GM12878 (cell line): ENCODE results near the gene LYPD5. TPM values are rescaled to one million over a fixed set of nuclear protein-coding genes. Genes with fewer than 3 reads are reported as not detected.
A peak's percentile ranks its signal among the peaks of the same experiment; 100 is the strongest.

Experiments
- ASH2L ChIP-seq: fragments of 300-600, 200-600 bp; sonication (generic); IDR thresholded peaks from 2 replicates; pipeline ENCODE4 v1.6.1; 2017; ENCODE audit warnings: low read depth, mild to moderate bottlenecking, borderline replicate concordance
- BMI1 ChIP-seq: fragments of 450-650 bp; IDR thresholded peaks from 2 replicates; pipeline ENCODE4 v1.6.1; 2016; ENCODE audit warnings: mild to moderate bottlenecking, moderate library complexity, borderline replicate concordance
- CREB1 ChIP-seq: IDR thresholded peaks from 2 replicates; pipeline ENCODE4 v1.6.1; 2012; ENCODE audit warnings: low read depth, mild to moderate bottlenecking, inconsistent platforms
- EP300 ChIP-seq, 2 experiments: fragments of 150-350 bp in 1 of 2; IDR thresholded peaks; 2 replicates each; pipeline ENCODE4 v1.6.1; 2011 to 2012; ENCODE audit warnings: low read depth in 2 of 2, low read length in 2 of 2, borderline replicate concordance in 1 of 2, improper control_type of control experiment in 1 of 2, inconsistent platforms in 1 of 2; ENCODE audit not compliant: control insufficient read depth in 1 of 2
- ETV6 ChIP-seq, 2 experiments: fragments of 450-650 bp in 1 of 2; IDR thresholded peaks in 1 of 2; conservative IDR thresholded peaks in 1 of 2; 2 replicates each; pipeline ENCODE4 v1.6.1; 2014; ENCODE audit warnings: antibody characterized with exemption in 1 of 2, borderline replicate concordance in 1 of 2, low read depth in 1 of 2, mild to moderate bottlenecking in 1 of 2, moderate library complexity in 1 of 2
- GABPA ChIP-seq: IDR thresholded peaks from 2 replicates; pipeline ENCODE4 v1.6.1; 2014; ENCODE audit warnings: antibody characterized with exemption, low read depth, mild to moderate bottlenecking, inconsistent platforms
- IRF3 ChIP-seq: fragments of 450-650 bp; IDR thresholded peaks from 2 replicates; pipeline ENCODE4 v1.6.1; 2014; ENCODE audit warnings: mild to moderate bottlenecking
- JUNB ChIP-seq: IDR thresholded peaks from 2 replicates; pipeline ENCODE4 v1.6.1; 2016; ENCODE audit warnings: antibody characterized with exemption, mild to moderate bottlenecking
- KAT2A ChIP-seq: conservative IDR thresholded peaks from 2 replicates; pipeline ENCODE4 v1.6.1; 2011; ENCODE audit warnings: low read depth, low read length; ENCODE audit not compliant: control insufficient read depth
- KDM1A ChIP-seq: fragments of 200-600 bp; sonication (generic); IDR thresholded peaks from 2 replicates; pipeline ENCODE4 v1.6.1; 2016; ENCODE audit warnings: borderline replicate concordance
- MXI1 ChIP-seq: fragments of 150-350 bp; IDR thresholded peaks from 2 replicates; pipeline ENCODE4 v1.6.1; 2011; ENCODE audit warnings: low read depth, mild to moderate bottlenecking, inconsistent platforms, low read length, improper control_type of control experiment
- NR2C2 ChIP-seq: IDR thresholded peaks from 2 replicates; pipeline ENCODE4 v1.6.1; 2011; ENCODE audit warnings: borderline replicate concordance, low read depth; ENCODE audit not compliant: control insufficient read depth, insufficient read length
- NRF1 ChIP-seq: conservative IDR thresholded peaks from 2 replicates; pipeline ENCODE4 v1.6.1; 2011; ENCODE audit warnings: mild to moderate bottlenecking, low read depth, low read length, improper control_type of control experiment
- PBX3 ChIP-seq: IDR thresholded peaks from 2 replicates; pipeline ENCODE4 v1.6.1; 2011; ENCODE audit warnings: mild to moderate bottlenecking, low read depth, low read length, moderate library complexity; ENCODE audit not compliant: insufficient replicate concordance
- SMAD5 ChIP-seq: IDR thresholded peaks from 2 replicates; pipeline ENCODE4 v1.6.1; 2016; ENCODE audit warnings: antibody characterized with exemption, low read depth
- SPI1 ChIP-seq: IDR thresholded peaks from 2 replicates; pipeline ENCODE4 v1.6.1; 2011; ENCODE audit warnings: low read depth, mild to moderate bottlenecking, low read length, moderate library complexity, borderline replicate concordance; ENCODE audit not compliant: insufficient read depth
- SREBF2 ChIP-seq: IDR thresholded peaks from 2 replicates; pipeline ENCODE4 v1.6.1; 2012; ENCODE audit warnings: mild to moderate bottlenecking, low read length
- STAT1 ChIP-seq: fragments of 450-650 bp; conservative IDR thresholded peaks from 2 replicates; pipeline ENCODE4 v1.6.1; 2014; ENCODE audit warnings: antibody characterized with exemption, mild to moderate bottlenecking
- SUPT20H ChIP-seq: IDR thresholded peaks from 2 replicates; pipeline ENCODE4 v1.6.1; 2011; ENCODE audit warnings: low read depth, mild to moderate bottlenecking, low read length, moderate library complexity, borderline replicate concordance; ENCODE audit not compliant: control insufficient read depth
- USF1 ChIP-seq: IDR thresholded peaks from 2 replicates; pipeline ENCODE4 v1.6.1; 2011; ENCODE audit warnings: borderline replicate concordance, low read depth, mild to moderate bottlenecking, moderate library complexity, mixed read lengths, low read length; ENCODE audit not compliant: insufficient read depth; ENCODE audit errors: extremely low read length
- ZBED1 ChIP-seq: IDR thresholded peaks from 2 replicates; pipeline ENCODE4 v1.6.1; 2016; ENCODE audit warnings: borderline replicate concordance
- ZBTB40 ChIP-seq: fragments of 450-650 bp; IDR thresholded peaks from 2 replicates; pipeline ENCODE4 v1.6.1; 2016; ENCODE audit warnings: mild to moderate bottlenecking, moderate library complexity, borderline replicate concordance
- ZNF217 ChIP-seq: fragments of 450-650 bp; IDR thresholded peaks from 2 replicates; pipeline ENCODE4 v1.6.1; 2017; ENCODE audit warnings: antibody characterized with exemption, mild to moderate bottlenecking
- ZSCAN29 ChIP-seq: fragments of 450-650 bp; IDR thresholded peaks from 2 replicates; pipeline ENCODE4 v1.6.1; 2017; ENCODE audit warnings: mild to moderate bottlenecking, moderate library complexity
- polyA plus RNA-seq, 11 experiments: library from polyadenylated mRNA; depleted of rRNA in 4 of 11; unstranded in 6 of 11; stranded (reverse) in 5 of 11; fragments of >200 nt; fragmentation: Nextera tagmentation in 4 of 11; fragmentation: Illumina TruSeq in 1 of 11; extraction: Ambion mirVana in 4 of 11; extraction: Trizol in 1 of 11; gene quantifications; 1 replicate in 1 of 11; 2 replicates in 10 of 11; pipeline versions ENCODE4 v1.2.1 to v1.2.3, GENCODE V29; 2011 to 2016; ENCODE audit warnings: inconsistent platforms in 2 of 11, missing spikeins in 2 of 11, low read depth in 1 of 11
- total RNA-seq, 4 experiments: library from RNA; depleted of rRNA in 3 of 4; stranded (reverse); fragments of >200 nt in 3 of 4; fragmentation: Illumina TruSeq in 1 of 4; extraction: Trizol in 1 of 4; gene quantifications; 2 replicates each; pipeline versions ENCODE4 v1.2.1 to v1.2.3, GENCODE V29; 2013 to 2021

LYPD5 gene
- total and polyA plus RNA-seq, 10 of the 15 experiments (the other 5 are each of a cell fraction or from before 2014, with no cell fraction given), result 0.04 to 2.2 (median 0.69) TPM; not detected in 1

GRCh38 chr19:43763473-43763939 is 38.7 kb downstream of the LYPD5 start (continued):
- TF ChIP-seq SREBF2, result no peak
- TF ChIP-seq EP300 (IDR thresholded peaks at IDR 0.05; ENCODE audit: borderline replicate concordance in 1 of 2, control insufficient read depth in 1 of 2, low read depth in 2 of 2, low read length in 2 of 2), result peak in 1 of 2 experiments; percentile 75; a peak in 2 of 4 replicates
- no peak for TF ChIP-seq PBX3
- no peak for TF ChIP-seq STAT1
- TF ChIP-seq KDM1A, result no peak
- TF ChIP-seq NRF1, result no peak
- TF ChIP-seq USF1, result no peak
- no peak; the same call in 1 of the 2 replicates for TF ChIP-seq SMAD5
- TF ChIP-seq ZBTB40, result no peak
- peak; percentile 8; the same call in 1 of the 2 replicates for TF ChIP-seq SPI1
- TF ChIP-seq JUNB, result peak; percentile 48; the same call in 1 of the 2 replicates
- TF ChIP-seq NR2C2, result no peak
- 0 out of 2 replicates have a peak, but pooled peaks have one; percentile 6 for TF ChIP-seq CREB1
- no peak for TF ChIP-seq KAT2A
- TF ChIP-seq ETV6 (conservative IDR thresholded peaks at IDR 0.05 in 1 of 2, IDR thresholded peaks at IDR 0.05 in 1 of 2; ENCODE audit: borderline replicate concordance in 1 of 2, low read depth in 1 of 2), result peak in 1 of 2 experiments; percentile 78; a peak in 2 of 4 replicates
- peak; percentile 80; the same call in 1 of the 2 replicates for TF ChIP-seq ZBED1
- TF ChIP-seq ZNF217, result no peak
- no peak for TF ChIP-seq BMI1
- TF ChIP-seq MXI1, result no peak
- no peak for TF ChIP-seq GABPA
- no peak for TF ChIP-seq IRF3
- no peak for TF ChIP-seq SUPT20H
- no peak for TF ChIP-seq ZSCAN29
- no peak for TF ChIP-seq ASH2L
